Measurements from ENCODE around the gene TGM2.
A peak's percentile ranks its signal among the peaks of the same experiment; 100 is the strongest.

TGM2 gene

DNA sequence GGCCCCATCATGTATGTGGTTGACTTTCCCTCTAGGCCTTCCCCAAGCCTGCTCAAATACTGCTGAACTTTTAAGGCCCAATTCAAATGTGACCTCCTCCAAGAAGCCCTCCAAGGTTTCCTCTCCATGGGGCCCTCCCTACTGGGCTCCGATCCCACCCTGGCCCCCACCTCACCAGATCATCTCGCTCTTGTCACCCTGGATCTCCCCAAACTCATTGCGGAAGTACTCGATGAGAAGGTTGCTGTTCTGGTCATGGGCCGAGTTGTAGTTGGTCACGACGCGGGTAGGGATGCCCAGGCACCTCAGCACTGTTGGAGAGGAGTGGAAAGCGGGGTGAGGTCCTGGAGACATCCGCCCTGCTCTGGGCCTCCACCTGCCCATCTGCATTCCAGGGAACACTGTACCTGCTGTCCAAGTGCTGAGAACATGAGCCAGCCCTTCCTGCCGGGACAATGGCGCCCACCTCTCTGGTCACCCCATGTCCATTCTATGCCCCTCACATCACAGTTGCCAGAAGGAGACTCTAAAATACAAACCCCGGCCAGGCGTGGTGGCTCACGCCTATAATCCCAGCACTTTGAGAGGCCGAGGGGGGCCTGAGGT is 23.1 kb downstream of the TGM2 start:
- DNase-seq, result no peak

DNA sequence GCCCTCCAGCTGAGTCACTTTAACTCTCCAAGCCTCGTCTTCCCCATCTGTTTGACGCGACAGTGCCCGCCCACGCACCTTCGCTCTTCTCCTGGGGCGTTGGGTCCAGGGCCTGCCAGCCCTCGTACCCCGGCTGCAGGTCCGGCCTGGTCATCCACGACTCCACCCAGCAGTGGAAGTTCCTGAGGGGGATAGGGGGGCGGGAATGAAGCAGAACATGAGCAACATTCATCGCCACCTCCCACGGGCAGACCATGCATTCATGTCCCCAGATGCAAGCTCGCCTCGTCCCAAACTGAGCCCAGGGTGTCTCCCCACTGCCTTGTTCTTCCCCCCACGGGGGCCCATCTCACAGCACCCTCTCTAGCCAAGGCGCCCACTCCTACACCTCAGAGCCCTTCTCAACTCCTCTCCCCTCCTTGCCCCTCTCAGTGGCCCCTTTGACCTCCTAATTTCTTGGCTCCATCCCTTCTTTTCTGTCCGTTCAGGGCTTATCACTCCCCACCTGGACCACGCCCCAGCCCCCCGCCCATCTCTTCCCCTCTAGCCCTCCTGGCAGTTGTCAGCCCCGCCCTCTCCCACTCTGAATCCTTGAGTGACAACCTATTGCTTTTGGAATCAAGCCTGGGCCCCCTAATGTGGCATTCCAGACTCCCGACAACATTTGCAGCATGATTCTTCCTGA is 23.7 kb downstream of the TGM2 start:
- no peak for DNase-seq

- DNase-seq, result peak; percentile 57
Observed at GRCh38 chr20:38139977-38140753, 24.9 kb downstream of the TGM2 start.

GRCh38 chr20:38139156-38139912 is 25.7 kb downstream of the TGM2 start:
- DNase-seq, result no peak

DNA sequence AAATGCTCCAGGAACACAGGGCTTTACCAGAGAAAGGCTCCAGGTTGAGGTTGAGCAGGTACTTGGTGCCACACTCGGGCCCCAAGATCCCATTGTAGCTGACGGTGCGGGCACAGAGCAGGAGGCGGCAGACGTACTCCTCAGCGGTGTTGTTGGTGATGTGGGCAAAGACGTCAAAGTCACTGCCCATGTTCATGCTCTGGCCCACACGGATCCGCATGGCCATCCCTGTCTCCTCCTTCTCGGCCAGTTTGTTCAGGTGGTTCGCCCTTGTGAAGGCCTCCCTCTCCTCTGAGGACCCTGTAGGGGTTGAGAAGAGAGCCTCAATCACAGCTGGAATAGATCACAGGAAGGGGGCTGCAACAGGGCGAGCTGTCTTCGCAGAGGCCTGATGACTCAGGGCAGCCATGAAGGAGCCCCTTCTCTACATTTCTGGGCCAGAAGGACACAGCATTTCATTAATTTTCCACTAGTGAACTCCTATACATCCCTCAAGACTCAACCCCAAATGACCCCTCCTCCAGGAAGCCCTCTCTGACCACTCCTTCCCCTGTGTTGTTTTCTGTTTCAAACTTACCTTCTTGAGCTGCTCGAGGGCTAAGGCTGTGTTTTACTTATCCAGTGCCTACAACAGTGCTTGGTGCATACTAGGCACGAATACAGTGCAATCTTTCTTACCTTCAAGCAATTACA is 26.8 kb downstream of the TGM2 start:
- DNase-seq, result no peak

DNA sequence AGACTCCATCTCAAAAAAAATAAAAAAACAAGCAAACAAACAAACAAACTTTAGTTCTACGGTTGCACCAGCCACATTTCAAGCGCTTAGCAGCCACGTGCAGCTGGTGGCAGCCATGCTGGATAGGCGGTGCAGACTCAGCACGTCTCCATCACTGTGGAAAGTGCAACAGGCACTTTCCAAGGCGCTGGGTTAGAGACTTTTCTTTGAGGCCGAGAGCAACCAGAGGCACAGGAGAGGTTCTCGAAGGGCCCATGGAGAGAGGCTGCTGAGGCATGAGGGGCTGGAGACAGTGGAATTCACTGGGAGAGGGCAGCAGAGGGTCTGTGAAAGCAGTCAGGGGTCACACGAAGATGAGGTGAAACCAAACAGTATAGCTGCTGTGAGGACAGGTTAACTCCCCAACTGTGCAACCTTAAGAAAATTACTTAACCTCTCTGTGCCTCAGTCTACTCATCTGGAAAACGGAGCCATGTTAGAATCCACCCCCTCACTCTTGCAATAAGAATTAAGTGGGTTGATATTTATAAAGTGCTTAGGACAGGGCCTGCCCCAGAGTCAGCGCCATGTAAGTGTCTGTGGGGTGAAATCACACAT is 27.5 kb downstream of the TGM2 start:
- DNase-seq, result no peak

DNA sequence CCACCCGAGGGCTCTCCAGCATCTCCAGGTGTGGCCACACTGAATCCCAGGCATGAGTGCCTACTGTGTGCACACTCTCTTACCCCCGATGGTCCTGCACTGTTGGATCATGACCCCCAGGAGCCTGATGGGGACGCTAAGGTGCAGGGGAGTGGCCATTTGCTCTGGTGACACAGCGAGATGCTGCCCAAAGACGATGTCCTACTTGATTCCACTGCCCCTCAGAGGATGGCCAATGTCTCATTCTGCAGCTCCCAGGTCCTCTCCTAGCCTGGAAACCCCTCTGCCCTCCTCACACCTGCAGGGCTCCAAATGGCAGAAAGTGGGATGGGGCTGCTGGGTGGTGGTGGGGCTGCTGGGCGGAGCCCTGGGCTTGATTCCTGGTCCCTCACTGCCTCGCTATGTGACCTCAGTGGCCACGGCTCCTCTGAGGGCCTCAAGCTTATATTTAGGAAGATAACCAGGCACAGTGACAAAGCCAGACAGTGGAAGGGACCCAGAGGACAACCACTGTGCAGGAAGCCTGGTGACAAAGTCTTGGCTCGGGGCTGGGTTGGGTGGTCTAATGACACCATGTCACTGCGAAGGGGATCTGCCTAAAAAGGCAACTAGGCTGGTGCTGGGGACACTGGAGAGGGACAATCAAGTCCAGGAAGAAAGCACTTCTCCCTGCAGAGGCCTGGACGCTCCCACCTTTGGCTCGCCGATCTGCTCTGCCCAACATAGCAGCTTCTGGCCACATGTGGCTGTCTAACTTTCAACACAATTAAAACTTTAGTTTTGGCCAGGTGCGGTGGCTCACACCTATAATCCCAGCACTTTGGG is 28.4 kb downstream of the TGM2 start:
- DNase-seq, result no peak

DNA sequence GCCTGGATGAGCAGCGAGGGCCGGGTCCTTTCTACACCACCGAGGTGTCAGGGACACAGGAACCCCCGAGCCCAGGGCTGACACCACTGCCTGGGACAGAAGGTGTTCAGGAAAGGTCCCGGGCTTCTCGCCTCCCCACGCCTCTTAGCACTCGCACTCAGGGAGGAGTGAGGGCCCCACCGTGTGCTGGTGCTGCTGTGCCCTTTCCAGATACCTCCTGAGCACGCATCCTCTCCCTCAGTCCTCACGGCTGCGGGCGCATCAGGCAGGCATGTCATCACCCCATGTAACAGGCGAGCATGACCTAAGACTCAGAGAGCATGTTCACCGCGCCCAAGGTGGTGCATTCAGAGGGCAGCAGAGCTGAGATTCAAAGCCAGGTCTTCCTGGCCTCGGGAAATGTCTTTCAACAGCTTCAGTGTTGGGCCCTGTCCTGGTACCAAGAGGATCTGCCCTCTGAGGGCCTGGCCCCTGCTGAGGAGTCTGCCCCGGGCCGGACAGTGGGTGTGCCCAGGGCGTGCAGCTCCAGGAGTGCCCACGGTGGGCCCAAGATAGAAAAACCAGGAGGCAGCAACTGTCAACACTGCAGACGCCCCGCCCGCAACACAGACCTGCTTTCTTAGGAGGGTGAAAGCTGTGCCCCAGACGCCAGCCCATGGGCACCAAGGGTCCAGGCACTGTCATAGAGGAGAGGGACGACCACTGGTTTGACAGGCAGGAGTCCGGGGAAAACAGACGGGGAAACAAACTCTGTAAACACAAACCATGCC is 29.2 kb downstream of the TGM2 start:
- DNase-seq, result no peak

GRCh38 chr20:38135271-38135650 is 29.8 kb downstream of the TGM2 start:
- no peak for DNase-seq

- DNase-seq, result no peak
Observed at GRCh38 chr20:38134427-38135270, 30.4 kb downstream of the TGM2 start.

GRCh38 chr20:38133680-38134426 is 31.2 kb downstream of the TGM2 start:
- no peak for DNase-seq

DNA sequence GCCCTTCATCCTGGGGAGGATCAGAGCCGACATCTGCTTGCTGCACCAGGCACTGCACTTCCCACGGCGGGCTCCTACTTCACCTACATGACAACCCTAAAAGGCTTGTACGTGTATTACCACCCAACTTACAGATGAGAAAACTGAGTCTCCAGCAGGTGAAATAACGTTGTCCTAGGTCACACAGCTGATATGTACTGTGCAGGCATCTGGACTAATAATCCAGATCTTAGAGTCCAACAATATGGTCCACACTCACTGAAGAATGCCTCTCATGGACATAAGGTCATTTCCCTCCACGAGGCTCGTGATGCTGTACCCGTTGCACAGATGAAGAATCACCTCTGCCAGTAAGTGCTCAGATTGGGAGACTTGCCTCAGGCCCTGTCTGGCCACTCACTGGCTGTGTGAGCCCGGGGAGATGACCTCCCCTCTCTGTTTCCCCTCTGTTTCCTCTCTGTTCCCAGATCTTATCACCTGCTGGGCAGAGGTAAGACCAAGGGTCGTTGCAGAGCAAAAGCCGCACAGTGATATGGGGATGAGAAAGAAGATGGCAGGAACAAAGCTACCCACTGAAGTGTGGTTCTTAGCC is 32.1 kb downstream of the TGM2 start:
- no peak for DNase-seq

- DNase-seq, result no peak
Observed at GRCh38 chr20:38132156-38132909, 32.7 kb downstream of the TGM2 start.

DNA sequence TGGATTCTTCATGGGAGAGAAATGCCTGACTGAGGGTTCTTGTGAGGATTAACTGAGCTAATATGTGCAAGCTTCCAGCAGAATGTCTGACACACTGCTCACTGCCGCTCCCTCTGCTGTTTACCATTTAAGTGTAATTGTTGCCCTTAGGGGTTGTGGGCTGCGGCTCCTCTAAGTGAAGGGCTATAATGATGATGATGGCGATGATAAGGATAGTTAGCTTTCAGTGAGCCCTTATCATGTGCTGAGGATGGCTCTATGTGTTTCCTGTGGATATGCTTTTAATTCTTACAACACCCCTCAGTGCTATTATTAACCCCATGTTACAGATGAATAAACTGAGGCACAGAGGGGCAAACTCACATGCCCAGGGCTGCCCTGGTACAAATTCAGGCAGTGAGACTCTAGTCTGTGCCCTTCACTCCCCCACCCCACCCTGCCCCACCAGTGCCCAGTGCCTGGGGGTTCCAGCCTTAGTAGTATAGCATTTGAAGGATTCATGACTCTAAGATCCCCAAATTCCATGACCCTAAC is 33.4 kb downstream of the TGM2 start:
- DNase-seq, result no peak

GRCh38 chr20:38130687-38131587 is 34.1 kb downstream of the TGM2 start:
- no peak for DNase-seq

- DNase-seq, result no peak
Observed at GRCh38 chr20:38129893-38130609, 35.0 kb downstream of the TGM2 start.

Data from MV-4-11 (cell line).